GM18520 (cell line): ENCODE data around the gene ZNF394.
A peak's percentile ranks its signal among the peaks of the same experiment; 100 is the strongest.
"Not testable (repeated sequence)": the region's sequence is repeated elsewhere in the genome, so short reads cannot be mapped to it uniquely, and the experiment has no call there.

Experiments
- ATAC-seq: cut with Tn5 transposase; IDR thresholded peaks from one replicate; pipeline ENCODE4 v1.9.1; 2021; ENCODE audit not compliant: unreplicated experiment

Gene ZNF394

GRCh38 chr7:99499721-99500636 lies at the start of gene ZNF394:
TSS of gene ZNF394 (minus strand) at chr7:99500281. CDS start at chr7:99500093, 188 bp downstream.
- ATAC-seq, result peak; percentile 38

- ATAC-seq, result not testable (repeated sequence)
Observed at GRCh38 chr7:99549545-99549944, 49.5 kb upstream of the ZNF394 start.

- ATAC-seq, result not testable (repeated sequence)
Observed at GRCh38 chr7:99545308-99545707, 45.2 kb upstream of the ZNF394 start.

- no peak for ATAC-seq
Observed at GRCh38 chr7:99543916-99544315, 43.8 kb upstream of the ZNF394 start.

GRCh38 chr7:99543081-99543671 lies 43.1 kb upstream of the ZNF394 start:
- no peak for ATAC-seq

GRCh38 chr7:99541212-99541611 lies 41.1 kb upstream of the ZNF394 start:
- no peak for ATAC-seq

GRCh38 chr7:99540542-99540941 lies 40.5 kb upstream of the ZNF394 start:
- ATAC-seq, result no peak

- no peak for ATAC-seq
Observed at GRCh38 chr7:99539213-99539811, 39.2 kb upstream of the ZNF394 start.

GRCh38 chr7:99535667-99536066 lies 35.6 kb upstream of the ZNF394 start:
- no peak for ATAC-seq

- no peak for ATAC-seq
Observed at GRCh38 chr7:99531354-99531765, 31.3 kb upstream of the ZNF394 start.

GRCh38 chr7:99525713-99526440 lies 25.8 kb upstream of the ZNF394 start:
- no peak for ATAC-seq

- no peak for ATAC-seq
Observed at GRCh38 chr7:99521399-99521798, 21.3 kb upstream of the ZNF394 start.

- ATAC-seq, result no peak
Observed at GRCh38 chr7:99514050-99514449, 14.0 kb upstream of the ZNF394 start.

- ATAC-seq, result no peak
Observed at GRCh38 chr7:99505324-99505662, 5.2 kb upstream of the ZNF394 start.

GRCh38 chr7:99504603-99505323 lies 4.7 kb upstream of the ZNF394 start, which contains the start of gene ZKSCAN5:
TSS of gene ZKSCAN5 (plus strand) at chr7:99504662. CDS start at chr7:99506045, 1,383 bp downstream.
- ATAC-seq, result peak; percentile 64

- no peak for ATAC-seq
Observed at GRCh38 chr7:99504281-99504602, 4.2 kb upstream of the ZNF394 start.

GRCh38 chr7:99501236-99501635 lies 1.2 kb upstream of the ZNF394 start:
- ATAC-seq, result not testable (repeated sequence)

GRCh38 chr7:99500637-99501009 lies 542 bp upstream of the ZNF394 start:
- ATAC-seq, result no peak

- no peak for ATAC-seq
Observed at GRCh38 chr7:99499371-99499720, 735 bp downstream of the ZNF394 start.

GRCh38 chr7:99498546-99498944 lies 1.5 kb downstream of the ZNF394 start:
- no peak for ATAC-seq
